GM19240 (cell line): ENCODE data around the gene NTN1.

Experiments used
- DNase-seq: peaks from one replicate; pipeline ENCODE4 v3.0.0; 2011; ENCODE audit warnings: low spot score; ENCODE audit not compliant: insufficient read length

Gene NTN1

DNA sequence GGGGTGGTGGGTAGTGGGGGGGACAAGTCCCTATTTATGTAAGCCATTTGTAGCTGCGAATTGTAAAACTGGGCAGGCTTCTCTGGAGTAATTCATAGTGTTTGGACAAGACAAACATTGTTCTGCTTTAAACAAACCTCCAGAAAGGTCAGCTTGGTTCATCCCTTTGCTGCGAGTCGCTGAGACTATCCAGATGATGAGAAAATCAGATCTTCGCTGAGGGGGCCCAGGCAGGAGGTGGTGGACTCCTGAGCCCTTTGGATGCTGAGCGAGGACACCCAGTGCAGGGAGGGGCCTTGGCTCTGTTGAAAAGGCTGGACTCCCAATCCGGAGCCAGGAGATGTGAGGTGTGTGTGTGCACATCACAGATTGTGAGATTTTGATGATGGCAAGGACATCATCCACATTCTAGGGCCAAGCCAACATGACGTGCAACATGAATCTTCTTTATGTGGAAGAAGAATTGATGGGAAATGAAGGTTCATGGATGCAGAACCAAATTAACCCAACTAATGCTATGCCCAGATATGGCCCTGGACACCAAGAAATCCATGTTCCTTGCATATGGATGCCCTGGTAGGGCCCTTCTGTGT lies 15.0 kb upstream of the NTN1 start:
- no peak for DNase-seq

DNA sequence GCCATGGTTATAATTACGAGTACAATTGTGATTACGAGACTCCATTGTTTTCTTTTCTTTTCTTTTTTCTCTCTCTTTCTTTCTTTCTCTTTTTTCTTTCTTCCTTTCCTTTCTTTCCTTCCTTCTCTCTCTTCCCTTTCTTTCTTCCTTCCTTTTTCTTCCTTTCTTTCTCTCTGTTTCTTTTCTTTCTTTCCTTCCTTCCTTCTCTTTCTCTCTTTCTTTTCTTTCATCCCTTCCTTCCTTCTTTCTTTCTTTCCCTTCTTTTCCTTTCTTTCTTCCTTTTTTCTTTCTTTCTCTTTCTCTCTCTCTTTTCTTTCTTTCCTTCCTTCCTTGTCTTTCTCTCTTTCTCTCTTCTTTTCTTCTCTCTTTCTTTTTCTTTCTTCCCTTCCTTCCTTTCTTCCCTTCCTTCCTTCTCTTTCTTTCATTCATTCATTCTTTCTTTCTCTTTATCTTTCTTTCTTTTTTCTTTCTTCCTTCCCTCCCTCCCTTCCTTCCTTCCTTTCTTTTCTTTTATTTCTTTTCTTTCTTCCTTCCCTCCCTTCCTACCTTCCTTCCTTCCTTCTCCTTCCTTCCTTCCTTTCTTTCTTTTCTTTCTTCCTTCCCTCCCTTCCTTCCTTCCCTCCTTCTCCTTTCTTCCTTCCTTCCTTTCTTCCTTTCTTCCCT lies 14.1 kb upstream of the NTN1 start:
- DNase-seq = no peak

DNA sequence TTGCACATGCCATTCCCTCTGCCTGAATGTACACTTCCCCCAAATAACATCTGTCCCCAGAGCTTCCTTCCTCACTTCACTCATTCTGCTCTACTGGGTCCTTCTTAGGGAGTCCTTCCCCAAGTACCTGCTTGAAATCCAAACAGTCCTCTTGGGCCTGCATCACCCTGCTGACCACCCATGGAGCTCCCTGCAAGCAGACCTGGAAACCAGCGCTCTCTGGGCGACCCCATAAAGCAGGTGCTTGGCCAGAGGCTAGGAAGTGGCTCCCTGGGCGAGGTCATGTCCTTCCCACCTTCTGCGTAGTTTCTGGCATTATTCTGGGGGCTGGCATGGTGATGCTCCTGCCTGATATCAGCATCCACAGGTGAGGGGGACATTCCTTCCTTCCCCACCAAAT lies 12.2 kb upstream of the NTN1 start:
- DNase-seq = no peak

DNA sequence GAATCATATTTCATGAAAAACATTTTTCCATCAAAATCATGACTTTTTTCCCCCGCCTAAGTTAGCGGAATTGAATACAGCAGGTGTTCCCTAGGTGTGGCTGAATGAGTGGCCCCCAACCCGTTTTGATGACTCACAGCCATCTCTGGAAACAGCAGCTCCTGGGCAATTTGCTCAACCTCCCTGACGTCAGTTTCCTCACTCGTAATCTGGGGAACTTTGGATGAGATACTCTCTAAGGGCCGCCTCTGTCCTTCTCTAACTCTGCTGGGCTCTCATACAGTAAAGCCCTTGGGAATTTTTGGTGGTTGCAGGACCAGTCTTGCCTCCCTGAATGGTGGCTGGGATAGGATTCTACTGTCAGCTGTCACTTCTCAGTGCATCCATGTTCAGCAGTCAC lies 11.6 kb upstream of the NTN1 start:
- no peak for DNase-seq

DNA sequence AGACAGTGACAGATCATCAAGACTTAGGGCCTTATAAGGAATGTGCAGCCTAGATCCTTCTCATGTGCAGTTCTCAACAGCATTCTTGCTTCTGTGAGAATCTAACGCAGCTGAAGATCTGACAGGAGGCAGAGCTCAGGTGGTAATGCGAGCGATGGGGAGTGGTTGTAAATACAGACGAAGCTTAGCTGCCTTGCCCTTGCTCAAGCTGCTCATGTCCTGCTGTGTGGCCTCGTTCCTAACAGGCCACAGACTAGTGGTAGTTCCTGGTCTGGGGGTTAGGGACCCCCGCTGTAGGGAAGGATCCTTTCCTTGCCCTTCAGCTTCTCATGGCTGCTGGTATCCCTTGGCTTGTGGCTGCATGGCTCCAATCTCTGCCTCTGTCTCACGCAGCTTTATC lies 10.3 kb upstream of the NTN1 start:
- no peak for DNase-seq

DNA sequence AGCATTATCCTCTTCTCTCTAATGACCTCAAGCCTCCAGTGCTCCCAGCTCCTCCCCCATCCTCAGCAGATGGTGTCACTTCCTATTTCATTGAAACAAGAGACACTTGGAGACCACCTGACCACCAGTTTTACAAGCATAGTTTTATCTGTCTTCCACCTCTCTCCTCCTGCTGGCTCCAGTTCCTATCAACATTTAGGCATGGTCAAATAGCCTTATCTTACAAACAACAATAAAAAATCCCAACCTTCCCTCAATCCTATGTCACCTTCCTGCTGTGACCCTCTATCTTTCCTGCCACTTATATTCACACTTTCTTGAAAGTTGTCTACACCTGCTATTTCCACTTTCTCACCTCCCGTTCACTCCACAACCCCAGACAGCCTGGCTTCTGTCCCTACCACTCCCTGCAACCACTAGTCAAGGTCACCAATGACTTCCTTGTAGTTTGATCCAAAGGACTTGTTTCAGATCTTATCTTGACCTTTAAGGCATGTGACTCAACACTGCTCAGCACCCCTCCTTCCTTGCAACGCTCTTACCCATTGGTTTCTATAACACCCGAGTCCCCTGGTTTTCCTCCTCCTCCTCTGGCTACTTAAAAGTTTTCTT lies 4.3 kb upstream of the NTN1 start:
- no peak for DNase-seq

DNA sequence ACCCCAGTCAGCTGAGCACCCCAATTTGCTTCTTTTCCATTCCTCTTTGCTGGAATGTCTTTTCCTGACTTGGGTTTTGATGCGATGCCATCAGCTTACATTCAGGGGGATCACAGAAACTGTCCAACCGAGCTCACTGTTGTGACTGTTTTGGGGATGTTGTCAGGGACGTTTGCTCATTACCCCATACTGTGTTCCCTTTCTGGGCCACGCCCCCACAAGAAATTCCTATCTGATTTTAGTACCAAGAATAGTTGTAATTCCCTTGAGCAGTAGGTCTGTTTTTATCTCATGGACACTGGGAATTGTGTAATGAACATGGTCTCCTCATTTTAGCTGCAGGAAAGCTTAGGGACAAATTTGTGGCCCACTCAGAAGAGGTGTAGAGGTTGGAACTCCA lies 2.6 kb upstream of the NTN1 start:
- no peak for DNase-seq

DNA sequence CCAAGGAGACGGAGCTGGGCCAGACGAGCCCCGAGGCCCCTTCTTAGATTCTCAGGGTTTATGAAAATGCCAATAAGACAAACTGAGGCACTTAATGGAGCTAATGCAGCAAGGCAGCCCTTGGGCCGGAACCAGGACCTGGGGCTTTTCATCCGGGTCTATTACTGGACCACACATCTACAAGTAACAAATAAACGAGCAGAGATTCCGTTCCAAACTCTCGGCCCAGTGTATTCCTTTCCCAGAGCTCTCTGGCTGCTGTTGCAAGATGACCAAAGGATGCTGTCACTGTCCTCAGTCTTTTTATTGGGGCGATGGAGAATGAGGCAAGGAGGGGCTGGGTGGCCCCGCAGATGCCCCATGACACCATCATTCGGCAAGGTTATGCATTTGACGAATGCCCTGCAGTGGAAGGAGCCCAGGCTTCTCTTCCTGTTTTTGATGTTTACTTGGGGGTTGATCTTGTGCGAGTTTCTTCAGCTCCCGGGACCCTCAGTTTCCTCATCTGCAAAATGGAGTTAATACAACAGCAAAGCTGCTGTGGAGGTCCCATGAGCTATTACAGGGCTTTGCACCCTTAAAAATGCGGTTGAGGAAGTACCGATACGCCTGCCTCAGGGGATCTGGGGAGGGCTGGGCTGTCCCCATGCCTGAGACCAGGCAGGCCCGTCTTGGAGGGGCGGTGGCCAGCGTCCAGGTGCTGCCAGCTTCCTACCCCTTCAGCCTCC lies 1.1 kb upstream of the NTN1 start:
- no peak for DNase-seq

DNA sequence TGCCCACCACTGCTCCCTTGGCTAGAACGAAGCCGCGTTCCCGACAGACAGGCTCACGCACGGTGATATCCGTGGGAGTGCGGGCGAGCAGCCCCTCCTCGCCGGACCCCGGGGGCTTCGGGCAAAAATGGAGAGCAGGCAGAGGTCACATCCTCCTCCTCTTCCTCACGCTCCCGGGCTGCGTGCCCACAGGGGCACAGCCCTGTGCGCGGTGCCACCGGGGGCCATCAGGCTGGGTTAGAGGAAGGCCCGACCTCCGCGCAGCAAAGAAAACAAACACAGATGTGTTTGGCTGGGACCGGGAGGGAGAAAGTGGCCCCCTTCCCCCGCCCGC lies 519 bp upstream of the NTN1 start:
- no peak for DNase-seq

DNA sequence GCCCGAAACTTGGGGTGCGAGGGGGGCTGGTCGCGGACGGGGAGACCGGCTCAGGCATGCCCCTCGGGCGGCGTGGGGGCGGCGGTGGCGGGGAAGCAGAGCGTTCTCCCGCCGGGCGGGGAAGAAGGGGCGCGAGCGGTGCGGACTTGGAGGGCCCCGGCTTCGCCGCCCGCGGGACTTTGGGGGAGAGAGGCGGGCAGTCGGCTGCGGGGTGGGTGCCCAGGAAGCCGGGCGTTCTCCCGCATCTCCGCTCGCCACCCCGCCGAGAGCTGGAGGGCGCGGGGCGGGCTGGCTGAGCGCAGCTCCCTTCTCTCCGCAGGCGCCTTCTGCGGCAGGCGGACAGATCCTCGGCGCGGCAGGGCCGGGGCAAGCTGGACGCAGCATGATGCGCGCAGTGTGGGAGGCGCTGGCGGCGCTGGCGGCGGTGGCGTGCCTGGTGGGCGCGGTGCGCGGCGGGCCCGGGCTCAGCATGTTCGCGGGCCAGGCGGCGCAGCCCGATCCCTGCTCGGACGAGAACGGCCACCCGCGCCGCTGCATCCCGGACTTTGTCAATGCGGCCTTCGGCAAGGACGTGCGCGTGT lies 772 bp downstream of the NTN1 start:
- DNase-seq = no peak

DNA sequence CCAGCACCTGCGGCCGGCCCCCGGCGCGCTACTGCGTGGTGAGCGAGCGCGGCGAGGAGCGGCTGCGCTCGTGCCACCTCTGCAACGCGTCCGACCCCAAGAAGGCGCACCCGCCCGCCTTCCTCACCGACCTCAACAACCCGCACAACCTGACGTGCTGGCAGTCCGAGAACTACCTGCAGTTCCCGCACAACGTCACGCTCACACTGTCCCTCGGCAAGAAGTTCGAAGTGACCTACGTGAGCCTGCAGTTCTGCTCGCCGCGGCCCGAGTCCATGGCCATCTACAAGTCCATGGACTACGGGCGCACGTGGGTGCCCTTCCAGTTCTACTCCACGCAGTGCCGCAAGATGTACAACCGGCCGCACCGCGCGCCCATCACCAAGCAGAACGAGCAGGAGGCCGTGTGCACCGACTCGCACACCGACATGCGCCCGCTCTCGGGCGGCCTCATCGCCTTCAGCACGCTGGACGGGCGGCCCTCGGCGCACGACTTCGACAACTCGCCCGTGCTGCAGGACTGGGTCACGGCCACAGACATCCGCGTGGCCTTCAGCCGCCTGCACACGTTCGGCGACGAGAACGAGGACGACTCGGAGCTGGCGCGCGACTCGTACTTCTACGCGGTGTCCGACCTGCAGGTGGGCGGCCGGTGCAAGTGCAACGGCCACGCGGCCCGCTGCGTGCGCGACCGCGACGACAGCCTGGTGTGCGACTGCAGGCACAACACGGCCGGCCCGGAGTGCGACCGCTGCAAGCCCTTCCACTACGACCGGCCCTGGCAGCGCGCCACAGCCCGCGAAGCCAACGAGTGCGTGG lies 1.5 kb downstream of the NTN1 start:
- DNase-seq = no peak

DNA sequence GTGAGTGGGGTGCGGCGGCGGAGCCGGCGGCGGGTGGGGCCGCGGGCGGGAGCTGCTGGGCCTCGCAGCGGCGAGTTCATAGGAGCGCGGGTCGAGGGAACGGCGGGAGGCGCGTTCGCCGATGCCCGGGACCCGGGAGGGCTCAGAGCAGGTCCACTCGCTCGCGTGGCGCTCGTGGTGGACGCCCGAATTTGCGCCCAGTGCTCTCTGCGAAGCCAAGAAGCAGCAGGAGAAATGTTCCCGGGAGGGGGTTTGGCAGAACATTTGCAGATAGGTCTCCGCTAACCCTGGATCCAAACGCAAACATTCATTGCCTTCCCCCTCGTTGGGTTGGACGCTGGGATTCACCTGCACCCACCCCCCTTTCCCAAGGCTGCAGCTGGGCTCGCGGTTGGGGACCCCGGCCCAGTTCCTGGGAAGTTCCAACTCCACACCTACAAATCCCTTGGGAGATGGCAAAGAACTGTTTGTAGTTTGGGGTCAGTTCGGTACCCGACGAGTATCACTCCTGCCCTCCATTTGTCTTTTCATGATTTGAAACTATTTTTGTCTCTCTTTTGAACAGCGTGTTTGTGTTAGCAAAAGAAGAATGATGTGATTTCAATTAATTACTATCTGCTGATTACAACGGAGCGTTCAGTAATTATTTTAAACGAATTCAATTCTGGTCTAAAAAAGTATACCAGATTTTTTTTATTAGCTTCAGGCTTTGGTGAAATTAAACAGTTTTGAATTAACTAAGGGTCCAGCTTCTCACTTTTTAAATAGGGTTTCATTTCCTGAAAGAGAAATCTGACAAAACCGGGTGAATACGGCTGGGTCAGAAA lies 2.3 kb downstream of the NTN1 start:
- no peak for DNase-seq

DNA sequence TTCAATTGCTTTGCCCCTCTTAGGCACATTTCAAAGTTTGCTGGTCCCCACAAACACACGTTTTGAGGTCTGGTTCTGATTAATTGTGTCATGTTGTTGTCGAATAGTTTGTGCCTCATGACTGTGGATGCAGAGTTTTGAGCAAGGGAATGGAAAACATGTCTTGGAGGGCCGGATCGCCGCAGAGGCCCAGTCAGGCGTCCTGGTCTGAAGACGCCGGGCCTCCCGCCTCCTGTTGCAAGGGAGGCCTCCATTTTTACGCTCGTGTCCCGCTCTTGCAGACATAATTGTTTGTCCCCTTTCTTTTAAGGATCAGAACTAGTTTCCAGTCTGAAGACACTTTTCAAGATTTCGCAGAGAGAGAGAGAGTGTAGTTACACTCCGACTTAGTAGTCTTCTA lies 3.2 kb downstream of the NTN1 start:
- DNase-seq = no peak

DNA sequence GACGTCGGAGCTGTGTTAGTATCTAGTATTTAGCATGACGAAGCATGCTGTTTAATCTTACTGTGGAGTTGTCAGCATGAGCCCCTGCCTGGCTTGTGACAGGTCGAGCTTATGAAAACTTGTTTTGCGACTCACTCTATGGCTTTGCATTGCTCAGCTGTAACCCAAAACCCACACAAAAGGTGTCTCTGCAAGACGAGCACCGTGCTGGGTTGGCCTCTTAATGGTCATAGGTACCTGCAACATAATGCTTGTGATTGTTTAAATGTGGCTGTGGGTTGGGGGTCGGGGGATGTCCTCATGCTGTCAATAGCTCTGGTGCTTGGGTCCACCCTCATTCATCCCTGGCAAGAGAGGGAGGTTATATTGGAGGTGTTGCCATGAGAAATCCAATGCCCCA lies 5.4 kb downstream of the NTN1 start:
- DNase-seq = no peak

DNA sequence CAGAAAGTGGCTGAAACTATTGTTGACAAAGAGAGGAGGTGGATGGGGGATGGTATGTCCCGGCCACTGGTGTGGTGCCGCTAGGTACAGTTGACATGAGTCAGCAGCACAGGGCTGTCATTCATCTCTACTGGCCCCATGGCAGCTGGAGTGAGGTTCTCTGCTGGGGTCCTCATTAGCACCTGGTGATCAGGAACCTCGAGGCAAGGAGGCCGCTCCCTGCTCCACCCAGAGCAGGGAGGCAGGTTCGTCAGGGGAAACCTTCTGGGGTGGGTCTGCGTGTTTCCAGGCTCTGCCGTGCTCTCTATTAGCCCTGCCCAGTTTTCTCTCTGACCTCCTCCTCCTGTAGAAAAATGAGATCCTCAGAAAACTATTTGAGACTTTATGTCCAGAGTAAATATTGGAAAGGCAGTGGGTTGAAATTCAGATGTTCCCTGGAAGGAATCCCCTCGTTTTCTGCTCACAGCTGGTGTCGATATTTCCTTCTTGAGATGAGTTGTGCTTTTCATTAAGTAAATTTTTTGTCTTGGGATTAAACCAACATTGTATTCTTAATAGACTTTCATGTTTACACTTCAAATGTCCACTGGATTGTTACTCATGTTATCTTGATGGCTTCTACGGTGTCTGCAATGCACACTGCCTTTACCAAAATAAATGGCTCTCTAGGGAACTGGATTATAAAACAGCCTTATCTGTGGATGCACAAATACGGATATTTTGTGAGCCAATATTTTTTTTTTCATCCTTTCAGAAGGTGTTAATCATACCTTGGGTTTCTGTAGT lies 7.1 kb downstream of the NTN1 start:
- DNase-seq = no peak

DNA sequence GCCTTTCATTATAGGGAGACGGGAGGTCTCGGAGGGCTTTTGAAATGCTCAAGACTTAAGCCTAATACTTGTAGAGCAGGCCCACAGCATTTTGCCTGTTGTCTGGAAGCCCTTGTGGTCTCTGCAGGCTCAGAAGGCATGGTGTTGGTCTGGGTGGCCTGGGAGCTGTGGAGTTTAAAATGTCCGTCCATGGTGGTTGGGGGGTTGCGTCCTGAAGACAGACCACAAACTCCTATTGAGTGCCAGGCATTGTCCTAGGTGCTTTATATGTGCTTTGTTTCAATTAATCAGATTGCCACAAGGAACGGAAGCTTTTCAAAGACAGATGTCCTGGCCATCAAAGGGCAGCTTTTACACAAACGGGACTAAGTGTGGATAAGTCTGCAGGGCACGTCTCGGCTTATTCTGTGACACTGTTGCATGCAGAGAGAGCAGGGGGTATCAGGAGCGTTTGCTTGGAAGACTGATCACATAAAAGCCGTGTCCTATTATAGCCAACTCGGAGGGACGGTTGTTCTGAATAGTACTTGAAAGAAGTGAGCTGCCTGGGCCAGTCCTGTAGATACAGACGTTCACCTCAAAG lies 7.8 kb downstream of the NTN1 start:
- no peak for DNase-seq

DNA sequence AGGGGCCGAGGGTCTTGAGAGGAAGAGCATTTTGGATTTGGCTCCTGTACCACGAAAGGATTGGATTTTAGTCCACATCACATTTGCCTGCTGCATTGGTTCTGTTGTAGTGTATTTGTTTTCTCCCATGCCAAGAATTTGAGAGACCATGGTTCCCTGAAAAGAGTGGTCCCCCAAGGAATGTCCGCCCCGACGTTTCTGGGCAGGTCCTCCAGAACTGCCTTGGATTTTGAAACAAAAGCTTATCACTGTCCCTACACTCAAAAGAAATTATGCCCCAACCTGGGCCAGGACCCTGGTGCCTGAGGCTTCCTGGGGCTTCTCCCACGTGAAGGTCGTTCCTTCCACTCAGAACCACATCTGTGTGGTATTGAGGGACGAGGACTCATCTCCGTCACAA lies 10.8 kb downstream of the NTN1 start:
- no peak for DNase-seq

DNA sequence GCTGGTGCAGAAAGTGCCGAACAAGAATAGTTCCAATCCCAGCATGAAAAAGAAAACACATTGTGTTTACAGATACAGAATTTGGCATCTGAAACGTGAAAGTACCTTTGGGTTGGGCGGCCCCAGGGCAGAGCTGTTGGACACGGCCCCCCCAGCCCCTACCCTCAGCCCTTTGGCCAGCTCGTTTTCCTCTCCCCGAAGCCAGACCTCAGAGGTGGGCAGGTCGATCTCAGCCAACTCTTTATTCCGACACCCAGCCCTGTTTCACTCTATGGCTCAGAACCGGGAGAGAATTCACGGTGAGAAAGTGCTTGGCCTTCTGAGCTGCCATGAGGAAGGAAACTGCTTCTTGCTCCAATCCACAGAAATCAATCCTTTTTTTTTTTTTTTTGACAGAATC lies 11.3 kb downstream of the NTN1 start:
- no peak for DNase-seq

DNA sequence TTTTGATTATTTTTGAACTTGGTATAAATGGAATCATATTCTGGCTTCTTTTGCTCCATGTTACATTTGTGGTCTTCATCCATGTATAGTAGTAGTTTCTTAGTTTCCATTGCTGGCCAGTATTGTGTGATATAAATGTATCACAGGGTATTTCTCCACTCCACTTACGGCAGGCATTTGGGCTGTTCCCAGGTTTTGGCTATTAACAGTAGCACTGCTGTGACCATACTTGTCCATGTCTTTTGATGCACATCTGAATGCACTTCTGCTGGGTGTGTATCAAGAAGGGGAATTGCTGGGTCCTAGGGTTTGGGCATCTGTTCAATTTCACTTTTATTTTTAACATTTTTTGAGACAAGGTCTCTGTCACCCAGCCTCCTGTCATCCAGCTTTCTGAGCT lies 13.9 kb downstream of the NTN1 start:
- DNase-seq = no peak
